A549 (cell line): ENCODE results near the gene GATA3. TPM values are rescaled to one million over a fixed set of nuclear protein-coding genes. Genes with fewer than 3 reads are reported as not detected.

ENCODE experiments used
- ATAC-seq, 2 experiments: fragments of 200-7000 bp in 1 of 2; fragments of >200 bp in 1 of 2; cut with Nextera tagmentation in 1 of 2; cut with Tn5 transposase in 1 of 2; 3 replicates each; pipeline versions ENCODE4 v1.8.0 to v1.9.1; 2018 to 2020; ENCODE audit warnings: mild to moderate bottlenecking in 1 of 2, moderate library complexity in 1 of 2
- CTCF ChIA-PET: fragments of 300-600 bp; sonication (Branson Sonifier 250); formaldehyde crosslinking; extraction: SDS; loops from one replicate; lab custom pipeline; 2021; ENCODE audit warnings: antibody characterized with exemption, inconsistent platforms; lab: Yijun Ruan, JAX
- POLR2A ChIA-PET: fragments of 350-600 bp; formaldehyde crosslinking; extraction: SDS; loops from one replicate; lab custom pipeline; 2021; ENCODE audit warnings: antibody characterized with exemption, inconsistent platforms; lab: Yijun Ruan, JAX
- DNase-seq, 2 experiments: peaks; one replicate each; pipeline versions ENCODE4 v3.0.0 to v3.0.0-alpha.2; 2011 to 2016; ENCODE audit warnings: low read depth in 1 of 2, low spot score in 1 of 2
- FAIRE-seq: peaks from 2 replicates; lab custom pipeline; 2011; peaks lifted over from hg19 to GRCh38; lab: Jason Lieb, UNC
- H3K27ac ChIP-seq, 2 experiments: fragments of >200 bp; sonication (Bioruptor Twin); formaldehyde crosslinking; 3 replicates each; pipeline ENCODE4 v1.5.1; 2016 to 2017
- H3K4me1 ChIP-seq: fragments of >200 bp; sonication (Bioruptor Twin); formaldehyde crosslinking; 3 replicates; pipeline ENCODE4 v1.6.1; 2016
- H3K4me2 ChIP-seq: fragments of >200 bp; sonication (Bioruptor Twin); formaldehyde crosslinking; 3 replicates; pipeline ENCODE4 v1.6.1; 2016
- H3K4me3 ChIP-seq: fragments of >200 bp; sonication (Bioruptor Twin); formaldehyde crosslinking; 3 replicates; pipeline ENCODE4 v1.5.1; 2016
- H3K9me3 ChIP-seq: fragments of >200 bp; sonication (Bioruptor Twin); formaldehyde crosslinking; 3 replicates; pipeline ENCODE4 v1.6.1; 2016
- BCL3 ChIP-seq: fragments of >200 bp; sonication (Bioruptor Twin); formaldehyde crosslinking; IDR thresholded peaks from 3 replicates; pipeline ENCODE4 v1.6.1; 2016
- BHLHE40 ChIP-seq: IDR thresholded peaks from 2 replicates; pipeline ENCODE4 v1.6.1; 2012; ENCODE audit warnings: low read depth, low read length, inconsistent platforms
- CBX8 ChIP-seq: fragments of 200-600 bp; sonication (generic); IDR thresholded peaks from 2 replicates; pipeline ENCODE4 v1.6.1; 2016
- CEBPB ChIP-seq, 2 experiments: fragments of >200 bp in 1 of 2; sonication (Bioruptor Twin) in 1 of 2; formaldehyde crosslinking in 1 of 2; IDR thresholded peaks; 2 replicates each; pipeline ENCODE4 v1.6.1; 2012 to 2016
- ELK1 ChIP-seq: fragments of 150-350 bp; IDR thresholded peaks from 2 replicates; pipeline ENCODE4 v1.6.1; 2014; ENCODE audit warnings: low read depth, mild to moderate bottlenecking, low read length
- EP300 ChIP-seq, 2 experiments: fragments of >200 bp; sonication (Bioruptor Twin); formaldehyde crosslinking; IDR thresholded peaks; 2 replicates in 1 of 2; 3 replicates in 1 of 2; pipeline ENCODE4 v1.6.1; 2016 to 2017
- HDAC2 ChIP-seq: fragments of 200-600 bp; sonication (generic); IDR thresholded peaks from 2 replicates; pipeline ENCODE4 v1.6.1; 2016
- HES2 ChIP-seq: fragments of >200 bp; sonication (Bioruptor Twin); formaldehyde crosslinking; IDR thresholded peaks from 2 replicates; pipeline ENCODE4 v1.6.1; 2016
- HEYL ChIP-seq: fragments of 250-450 bp; sonication (Bioruptor Pico); IDR thresholded peaks from 2 replicates; pipeline ENCODE4 v1.8.0; 2021; ENCODE audit warnings: mild to moderate bottlenecking, moderate library complexity
- HOXB5 ChIP-seq: fragments of 250-450 bp; sonication (Bioruptor Pico); IDR thresholded peaks from 2 replicates; pipeline ENCODE4 v1.5.0; 2020; ENCODE audit warnings: mild to moderate bottlenecking, moderate library complexity
- MAFK ChIP-seq: fragments of 450-650 bp; IDR thresholded peaks from 2 replicates; pipeline ENCODE4 v1.6.1; 2014; ENCODE audit not compliant: partially characterized antibody
- MAX ChIP-seq: IDR thresholded peaks from 2 replicates; pipeline ENCODE4 v1.6.1; 2012
- NPAS2 ChIP-seq: fragments of 250-450 bp; sonication (Bioruptor Pico); IDR thresholded peaks from 2 replicates; pipeline ENCODE4 v1.8.0; 2022; ENCODE audit warnings: mild to moderate bottlenecking, moderate library complexity, borderline replicate concordance
- PHF8 ChIP-seq: fragments of 200-600 bp; sonication (generic); IDR thresholded peaks from 2 replicates; pipeline ENCODE4 v1.6.1; 2016; ENCODE audit warnings: low read depth, mild to moderate bottlenecking, antibody characterized with exemption, moderate library complexity, borderline replicate concordance
- POLR2AphosphoS2 ChIP-seq: conservative IDR thresholded peaks from 2 replicates; pipeline ENCODE4 v1.6.1; 2012; ENCODE audit warnings: low read length, improper control_type of control experiment, inconsistent platforms
- RFX5 ChIP-seq: fragments of 450-650 bp; IDR thresholded peaks from 2 replicates; pipeline ENCODE4 v1.7.1; 2014; ENCODE audit warnings: antibody characterized with exemption, mild to moderate bottlenecking, moderate library complexity
- SMC3 ChIP-seq: fragments of >200 bp; sonication (Bioruptor Twin); formaldehyde crosslinking; IDR thresholded peaks from 3 replicates; pipeline ENCODE4 v1.6.1; 2018; ENCODE audit warnings: inconsistent platforms
- SREBF2 ChIP-seq: fragments of 450-650 bp; IDR thresholded peaks from 2 replicates; pipeline ENCODE4 v1.6.1; 2014; ENCODE audit warnings: mild to moderate bottlenecking, moderate library complexity
- TP53 ChIP-seq: fragments of 250-450 bp; sonication (Bioruptor Pico); IDR thresholded peaks from 2 replicates; pipeline ENCODE4 v1.5.0; 2021; ENCODE audit warnings: mild to moderate bottlenecking, moderate library complexity
- ZC3H11A ChIP-seq: fragments of 450-650 bp; IDR thresholded peaks from 2 replicates; pipeline ENCODE4 v1.6.1; 2014; ENCODE audit warnings: antibody characterized with exemption, mild to moderate bottlenecking
- ZNF302 ChIP-seq: fragments of 250-450 bp; sonication (Bioruptor Pico); IDR thresholded peaks from 2 replicates; pipeline ENCODE4 v1.9.0; 2021; ENCODE audit warnings: inconsistent platforms, mild to moderate bottlenecking, moderate library complexity
- ZSCAN20 ChIP-seq: fragments of 250-450 bp; sonication (Bioruptor Pico); IDR thresholded peaks from 2 replicates; pipeline ENCODE4 v1.8.0; 2022; ENCODE audit warnings: mild to moderate bottlenecking, moderate library complexity
- WGBS: methylation state at CpG from one replicate; pipeline ENCODE4 v1.1.6; 2017; ENCODE audit errors: missing lambda C conversion rate; 5-methylcytosine and 5-hydroxymethylcytosine counted together
- polyA plus RNA-seq, 4 experiments: library from polyadenylated mRNA; depleted of rRNA in 3 of 4; stranded (reverse); fragments of >200 nt; fragmentation: RNase III in 1 of 4; extraction: RNeasy Plus Mini Kit Qiagen cat#74134 plus additional on column Dnase treatment in 1 of 4; gene quantifications; 2 replicates in 3 of 4; 3 replicates in 1 of 4; pipeline ENCODE4 v1.2.3, GENCODE V29; 2011 to 2017

The GATA3 gene
- polyA plus RNA-seq, 2 of the 4 experiments (the other 2 are of a cell fraction): 1.3 to 3.5 TPM

- H3K27ac ChIP-seq: no peak overlapping the region
- H3K4me3 ChIP-seq: no peak overlapping the region
- CTCF ChIA-PET: no interaction called here
- DNase-seq: no peak
- peaks cover 14% of the 10 kb centered on the region for H3K4me1 ChIP-seq
- FAIRE-seq: no peak
- H3K9me3 ChIP-seq: no peaks in the 10 kb centered on the region
- TF ChIP-seq CEBPB (IDR thresholded peaks at IDR 0.05): no peak
- no peak overlapping the region for H3K4me2 ChIP-seq
- 93% methylated on average over 16 of the region's 16 CpGs for WGBS
- ATAC-seq: no peak
- POLR2A ChIA-PET: no interaction called here
Measured at GRCh38 chr10:8014649-8015048, 39.8 kb upstream of the GATA3 start.

GRCh38 chr10:8017277-8017676, 37.2 kb upstream of the GATA3 start:
- H3K4me1 ChIP-seq: peaks cover 11% of the 10 kb centered on the region
- ChIA-PET POLR2A (no interaction called here), CTCF (no interaction called here)
- FAIRE-seq (no peak), ATAC-seq (no peak), DNase-seq (no peak)
- H3K4me3 ChIP-seq: no peak overlapping the region
- no peak overlapping the region for H3K27ac ChIP-seq
- H3K4me2 ChIP-seq: no peak overlapping the region
- 79% methylated on average over 6 of the region's 6 CpGs for WGBS
- no peaks in the 10 kb centered on the region for H3K9me3 ChIP-seq
- TF ChIP-seq MAFK (peak; percentile 13), HDAC2 (no peak), CBX8 (no peak), POLR2AphosphoS2 (no peak), NPAS2 (no peak), SMC3 (no peak), PHF8 (no peak)

GRCh38 chr10:8023321-8023720, 31.2 kb upstream of the GATA3 start:
- WGBS: 92% methylated on average over 4 of the region's 4 CpGs
- Histone ChIP-seq H3K27ac (no peak overlapping the region), H3K9me3 (no peaks in the 10 kb centered on the region), H3K4me1 (no peaks in the 10 kb centered on the region), H3K4me2 (no peak overlapping the region), H3K4me3 (no peak overlapping the region)
- TF ChIP-seq MAX: no peak
- TF ChIP-seq ELK1: no peak
- TF ChIP-seq RFX5: no peak
- TF ChIP-seq ZNF302 (CRISPR knock-in tag): no peak
- no peak for TF ChIP-seq TP53
- no peak for TF ChIP-seq HOXB5 (CRISPR knock-in tag)
- no peak for TF ChIP-seq HEYL (CRISPR knock-in tag)
- TF ChIP-seq HES2: no peak
- no peak for TF ChIP-seq BHLHE40
- no peak for TF ChIP-seq ZSCAN20 (CRISPR knock-in tag)
- TF ChIP-seq ZC3H11A: no peak
- TF ChIP-seq EP300 (IDR thresholded peaks at IDR 0.05): no peak
- TF ChIP-seq CEBPB (IDR thresholded peaks at IDR 0.05): no peak
- TF ChIP-seq BCL3: no peak
- TF ChIP-seq SREBF2: no peak
- ATAC-seq (no peak), DNase-seq (no peak), FAIRE-seq (no peak)
- CTCF ChIA-PET: no interaction called here
- POLR2A ChIA-PET: no interaction called here
